Lower leg skin (tissue), 4 donors: Measurements from ENCODE around the gene ADAMTS16. TPM values are rescaled to one million over a fixed set of nuclear protein-coding genes. Genes with fewer than 3 reads are reported as not detected.

Source experiments
- DNase-seq, 2 donors: peaks; one replicate each; pipeline ENCODE4 v3.0.0-alpha.2; 2019; ENCODE audit warnings: low spot score in 2 of 2
- H3K4me3 ChIP-seq: fragments of 200-600 bp; sonication (generic); 2 replicates; pipeline ENCODE4 v1.5.1; 2017; ENCODE audit warnings: mild to moderate bottlenecking, low read depth; ENCODE audit not compliant: poor library complexity, severe bottlenecking
- POLR2A ChIP-seq, 2 donors: fragments of 450-650 bp; IDR thresholded peaks; one replicate each; pipeline ENCODE4 v1.6.1; 2016 to 2017; ENCODE audit warnings: antibody characterized with exemption in 2 of 2, mild to moderate bottlenecking in 1 of 2, moderate library complexity in 1 of 2
- WGBS, 2 donors: methylation state at CpG; one replicate each; pipeline ENCODE4 v1.1.5; 2018; 5-methylcytosine and 5-hydroxymethylcytosine counted together
- intact Hi-C: fragments of 100-400 bp; cut with DNase I; formaldehyde crosslinking; loops from one replicate; pipeline ENCODE4 v1.15.0; 2023; ENCODE audit warnings: low total_unique reads
- total RNA-seq, 4 donors: library from RNA; depleted of rRNA; stranded (reverse); fragments of >200 nt; gene quantifications; one replicate each; pipeline ENCODE4 v1.1.0, GENCODE V29; 2016
- TF ChIP-seq, protein P1 (sequence below), 3 donors: fragments of 450-650 bp; IDR thresholded peaks; one replicate each; pipeline ENCODE4 v1.5.1; 2016; ENCODE audit warnings: antibody characterized with exemption in 3 of 3, mild to moderate bottlenecking in 3 of 3, moderate library complexity in 2 of 3

Gene ADAMTS16
- total RNA-seq, 4 donors from 2014 or later = 0.55 TPM; not detected in 3

DNA sequence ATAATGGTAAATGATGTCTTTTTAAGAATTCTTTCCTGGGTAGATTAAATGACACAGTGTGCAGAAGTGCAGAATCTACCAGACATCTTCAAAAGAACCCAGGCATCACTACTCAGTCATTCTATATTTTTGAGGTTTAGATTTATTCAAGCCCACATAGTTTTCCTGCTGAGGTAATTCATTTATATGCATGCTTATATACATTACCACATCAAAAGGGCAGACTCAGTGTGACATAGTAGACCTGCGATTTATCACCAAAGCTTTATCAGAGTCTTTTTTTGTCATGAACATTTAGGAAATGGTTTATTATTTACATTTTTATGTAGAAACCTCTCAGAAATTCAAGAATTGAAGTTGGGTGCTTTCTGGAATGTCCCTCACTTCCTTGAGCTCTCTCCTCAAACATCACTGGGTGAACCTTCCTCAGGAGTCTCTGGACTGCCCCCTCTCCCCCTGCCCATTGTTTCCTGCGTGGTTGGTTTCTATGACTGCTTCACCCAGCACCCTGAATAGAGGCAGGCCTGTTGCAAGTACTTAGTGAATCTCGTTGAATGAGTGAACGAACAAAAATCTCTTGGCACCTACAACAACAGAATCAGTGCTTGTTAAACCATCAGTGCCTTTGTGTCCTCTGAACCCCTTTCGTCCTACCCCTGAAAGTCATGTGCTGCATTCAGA, 42.5 kb downstream of the ADAMTS16 start:
- WGBS, 2 donors = 58 to 61% methylated on average over 5 of the region's 5 CpGs

DNA sequence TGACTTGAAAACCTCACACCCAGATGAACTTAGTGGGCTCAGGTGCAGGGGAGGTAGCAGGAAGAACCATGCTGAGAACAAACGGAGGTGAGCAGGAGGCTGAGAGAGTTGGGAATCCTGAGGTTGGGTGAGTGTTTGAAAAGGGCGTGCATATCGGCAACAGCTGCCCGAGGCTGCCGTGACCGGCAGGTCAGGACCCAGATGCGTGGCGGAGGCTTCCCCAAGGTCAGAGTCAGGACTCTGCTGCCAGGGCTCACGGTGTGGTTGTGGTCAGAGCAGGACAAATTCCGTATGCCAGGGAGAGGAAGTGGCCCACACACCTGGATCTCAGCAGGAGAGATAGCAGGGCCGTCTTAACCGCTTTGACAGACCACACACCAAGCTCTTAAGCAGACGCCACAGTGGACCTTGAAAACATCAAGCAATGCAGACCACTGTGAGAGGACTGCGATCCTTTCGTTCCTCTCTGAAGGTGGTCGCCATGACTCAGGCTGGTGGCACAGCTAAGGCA, 43.1 kb downstream of the ADAMTS16 start:
- TF ChIP-seq, protein P1, sequence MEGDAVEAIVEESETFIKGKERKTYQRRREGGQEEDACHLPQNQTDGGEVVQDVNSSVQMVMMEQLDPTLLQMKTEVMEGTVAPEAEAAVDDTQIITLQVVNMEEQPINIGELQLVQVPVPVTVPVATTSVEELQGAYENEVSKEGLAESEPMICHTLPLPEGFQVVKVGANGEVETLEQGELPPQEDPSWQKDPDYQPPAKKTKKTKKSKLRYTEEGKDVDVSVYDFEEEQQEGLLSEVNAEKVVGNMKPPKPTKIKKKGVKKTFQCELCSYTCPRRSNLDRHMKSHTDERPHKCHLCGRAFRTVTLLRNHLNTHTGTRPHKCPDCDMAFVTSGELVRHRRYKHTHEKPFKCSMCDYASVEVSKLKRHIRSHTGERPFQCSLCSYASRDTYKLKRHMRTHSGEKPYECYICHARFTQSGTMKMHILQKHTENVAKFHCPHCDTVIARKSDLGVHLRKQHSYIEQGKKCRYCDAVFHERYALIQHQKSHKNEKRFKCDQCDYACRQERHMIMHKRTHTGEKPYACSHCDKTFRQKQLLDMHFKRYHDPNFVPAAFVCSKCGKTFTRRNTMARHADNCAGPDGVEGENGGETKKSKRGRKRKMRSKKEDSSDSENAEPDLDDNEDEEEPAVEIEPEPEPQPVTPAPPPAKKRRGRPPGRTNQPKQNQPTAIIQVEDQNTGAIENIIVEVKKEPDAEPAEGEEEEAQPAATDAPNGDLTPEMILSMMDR (IDR thresholded peaks at IDR 0.05) = no peak
- no peak for TF ChIP-seq POLR2A (IDR thresholded peaks at IDR 0.05)
- DNase-seq = no peak
- no peak overlapping the region for H3K4me3 ChIP-seq
- WGBS, 2 donors = 59 to 61% methylated on average over 16 of the region's 16 CpGs
- intact Hi-C loops = no loop called here

More for the DNA sequence above, 42.5 kb downstream of the ADAMTS16 start:
- intact Hi-C loops = no loop called here
- DNase-seq = no peak
- TF ChIP-seq POLR2A (IDR thresholded peaks at IDR 0.05) = no peak
- TF ChIP-seq, protein P1 (IDR thresholded peaks at IDR 0.05) = no peak
- H3K4me3 ChIP-seq = no peak overlapping the region

DNA sequence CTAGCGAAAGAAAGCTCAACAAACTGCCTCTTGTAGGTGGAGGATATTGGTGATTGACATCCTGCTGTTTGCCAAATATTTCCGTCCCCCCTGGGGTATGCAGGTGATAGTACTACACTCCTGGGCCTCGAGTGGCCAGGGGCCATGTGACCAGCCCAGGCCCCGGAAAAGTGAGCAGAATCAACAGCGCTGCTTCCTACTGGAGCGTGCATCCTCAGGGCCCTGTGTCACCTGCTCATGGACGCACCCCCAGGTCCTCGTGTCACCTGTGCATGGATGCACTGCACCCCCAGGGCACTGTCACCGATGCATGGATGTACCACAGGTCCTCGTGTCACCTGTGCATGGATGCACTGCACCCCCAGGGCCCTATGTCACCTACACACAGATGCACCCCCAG, 43.8 kb downstream of the ADAMTS16 start:
- 71 to 74% methylated on average over 10 of the region's 10 CpGs for WGBS, 2 donors
- intact Hi-C loops = no loop called here

DNA sequence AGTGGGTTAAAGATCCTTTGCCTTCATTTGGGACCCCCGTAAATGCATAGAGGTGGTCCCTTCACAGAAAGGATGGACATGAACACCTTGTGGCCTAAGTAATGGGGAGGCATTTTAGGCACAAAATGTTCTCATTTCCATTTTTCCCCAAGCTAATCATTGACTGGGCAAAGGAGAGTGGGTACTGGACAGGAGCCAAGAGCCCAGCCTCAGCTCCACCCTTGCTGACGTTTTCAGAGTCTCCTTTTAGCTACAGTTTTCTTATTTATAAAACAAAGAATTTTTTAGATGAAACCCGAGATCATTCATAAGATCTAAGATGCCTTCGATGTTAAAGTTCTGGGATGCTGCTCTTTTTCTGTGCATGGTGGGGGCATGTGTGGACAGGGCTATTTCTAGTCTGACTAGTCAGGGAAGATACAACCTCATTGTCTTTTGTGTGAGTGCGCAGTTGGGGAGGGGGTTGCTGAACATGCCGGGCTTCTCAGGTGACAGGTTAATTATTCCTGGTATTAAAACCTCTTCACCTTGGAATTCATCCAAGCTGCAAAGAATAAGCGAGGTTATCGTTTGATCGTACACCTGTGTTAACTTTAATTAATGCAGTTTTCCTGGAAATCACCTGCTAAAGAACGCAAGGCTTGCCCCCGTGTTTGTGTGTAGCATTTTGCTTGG, 48.4 kb downstream of the ADAMTS16 start:
- no peak for TF ChIP-seq POLR2A (IDR thresholded peaks at IDR 0.05)
- TF ChIP-seq, protein P1 (IDR thresholded peaks at IDR 0.05) = no peak
- no peak for DNase-seq
- WGBS, 2 donors = 42 to 45% methylated on average over 11 of the region's 11 CpGs

More for the DNA sequence above, 43.8 kb downstream of the ADAMTS16 start:
- TF ChIP-seq, protein P1 (IDR thresholded peaks at IDR 0.05) = no peak
- TF ChIP-seq POLR2A (IDR thresholded peaks at IDR 0.05) = no peak
- no peak overlapping the region for H3K4me3 ChIP-seq
- no peak for DNase-seq

DNA sequence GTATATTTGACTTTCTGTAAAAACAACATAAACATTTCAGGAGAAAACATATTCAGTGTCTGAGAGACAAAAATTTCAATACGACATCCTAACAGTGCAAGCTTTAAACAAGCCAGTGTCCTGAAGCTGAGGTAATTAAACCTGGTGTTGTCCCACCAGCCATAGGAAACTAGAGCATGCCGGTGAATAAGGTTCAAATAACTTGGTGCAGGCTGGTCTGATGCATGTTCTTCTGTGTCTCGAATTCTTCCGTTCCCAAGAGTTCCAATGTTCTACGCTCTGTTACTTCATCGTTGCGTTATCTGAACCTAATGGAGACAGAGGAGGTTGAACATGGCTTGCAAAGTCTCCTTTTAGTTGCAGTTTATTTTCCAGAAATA, 48.9 kb downstream of the ADAMTS16 start:
- no peak overlapping the region for H3K4me3 ChIP-seq
- 88 to 90% methylated on average over 7 of the region's 7 CpGs for WGBS, 2 donors
- DNase-seq = no peak
- TF ChIP-seq, protein P1 (IDR thresholded peaks at IDR 0.05) = no peak
- TF ChIP-seq POLR2A (IDR thresholded peaks at IDR 0.05) = no peak
- intact Hi-C loops = no loop called here

More for the DNA sequence above, 48.4 kb downstream of the ADAMTS16 start:
- H3K4me3 ChIP-seq = no peak overlapping the region
- intact Hi-C loops = no loop called here
